ENCODE measurements around the gene PTH1R. TPM values are rescaled to one million over a fixed set of nuclear protein-coding genes. Genes with fewer than 3 reads are reported as not detected.

The PTH1R gene
- total RNA-seq, 1 experiment from 2014 or later = not detected

DNA sequence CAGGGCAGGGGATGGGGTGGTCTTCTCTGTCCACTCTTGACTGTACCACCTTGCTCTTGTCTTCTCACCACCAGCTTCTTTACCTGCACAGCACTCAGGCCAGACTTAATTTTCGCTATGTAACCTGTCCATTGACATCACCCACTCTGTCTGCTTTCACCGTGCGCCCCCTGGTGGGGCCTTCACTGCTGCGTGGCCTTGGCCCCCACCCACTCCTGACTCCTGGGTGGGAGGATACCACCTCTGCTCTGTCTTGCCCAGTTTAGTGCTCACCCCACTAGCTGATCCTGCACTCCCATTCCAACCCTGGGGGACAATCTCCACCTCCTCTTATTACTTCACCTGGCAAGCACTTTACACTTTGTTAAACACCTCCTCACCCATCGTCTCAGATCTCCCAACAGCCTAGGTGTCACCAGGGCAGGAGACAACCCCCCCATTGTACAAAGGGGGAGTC is 17.7 kb downstream of the PTH1R start:
- TF ChIP-seq, protein P1, sequence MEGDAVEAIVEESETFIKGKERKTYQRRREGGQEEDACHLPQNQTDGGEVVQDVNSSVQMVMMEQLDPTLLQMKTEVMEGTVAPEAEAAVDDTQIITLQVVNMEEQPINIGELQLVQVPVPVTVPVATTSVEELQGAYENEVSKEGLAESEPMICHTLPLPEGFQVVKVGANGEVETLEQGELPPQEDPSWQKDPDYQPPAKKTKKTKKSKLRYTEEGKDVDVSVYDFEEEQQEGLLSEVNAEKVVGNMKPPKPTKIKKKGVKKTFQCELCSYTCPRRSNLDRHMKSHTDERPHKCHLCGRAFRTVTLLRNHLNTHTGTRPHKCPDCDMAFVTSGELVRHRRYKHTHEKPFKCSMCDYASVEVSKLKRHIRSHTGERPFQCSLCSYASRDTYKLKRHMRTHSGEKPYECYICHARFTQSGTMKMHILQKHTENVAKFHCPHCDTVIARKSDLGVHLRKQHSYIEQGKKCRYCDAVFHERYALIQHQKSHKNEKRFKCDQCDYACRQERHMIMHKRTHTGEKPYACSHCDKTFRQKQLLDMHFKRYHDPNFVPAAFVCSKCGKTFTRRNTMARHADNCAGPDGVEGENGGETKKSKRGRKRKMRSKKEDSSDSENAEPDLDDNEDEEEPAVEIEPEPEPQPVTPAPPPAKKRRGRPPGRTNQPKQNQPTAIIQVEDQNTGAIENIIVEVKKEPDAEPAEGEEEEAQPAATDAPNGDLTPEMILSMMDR (IDR thresholded peaks at IDR 0.05; ENCODE audit: unreplicated experiment) = peak; percentile 89
- Mint-ChIP-seq H3K36me3 (ENCODE audit: insufficient read depth, unreplicated experiment) (peaks cover 9% of the 10 kb centered on the region), H3K27ac (ENCODE audit: unreplicated experiment) (no peak overlapping the region), H3K9me3 (ENCODE audit: low read depth, unreplicated experiment) (no peaks in the 10 kb centered on the region), H3K4me1 (ENCODE audit: low read depth, unreplicated experiment) (peaks cover 26% of the 10 kb centered on the region), H3K4me3 (ENCODE audit: low read depth, unreplicated experiment) (no peak overlapping the region), H3K27me3 (ENCODE audit: unreplicated experiment) (peaks cover 37% of the 10 kb centered on the region)
- peak; percentile 81 for DNase-seq
- CTCF ChIA-PET = interaction anchor here (0.6 to 2.2 kb wide), 8 partner anchors 9 to 354 kb away, joined by 3 to 16 read pairs (median 3); partner anchors contain the start of gene PTH1R
- intact Hi-C loops (cut with micrococcal nuclease; ENCODE audit: unreplicated experiment) = loop anchor here (1.0 to 5.0 kb wide), 2 partner anchors 33 to 190 kb away; partner anchors contain the start of gene MYL3
- BruUV-seq (replicated peaks) = no TSS peak

DNA sequence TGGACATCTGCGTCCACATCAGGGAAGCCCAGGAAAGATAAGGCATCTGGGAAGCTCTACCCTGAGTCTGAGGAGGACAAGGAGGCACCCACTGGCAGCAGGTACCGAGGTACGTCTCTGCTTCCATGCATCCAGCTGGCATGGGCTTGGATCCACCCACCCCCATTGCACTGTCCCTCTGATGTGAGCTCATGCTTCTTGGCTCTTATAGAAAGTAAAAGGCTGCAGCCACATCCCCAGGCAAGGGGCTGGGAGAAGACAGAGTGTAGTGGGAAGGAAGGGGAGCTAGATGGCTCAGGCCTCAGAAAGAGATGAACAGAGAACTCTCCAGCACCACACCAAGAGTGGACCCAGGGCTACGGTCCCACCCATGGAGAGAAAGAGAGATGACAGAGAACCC is 18.2 kb downstream of the PTH1R start:
- Mint-ChIP-seq H3K27me3 (ENCODE audit: unreplicated experiment) (peaks cover 34% of the 10 kb centered on the region), H3K9me3 (ENCODE audit: low read depth, unreplicated experiment) (no peaks in the 10 kb centered on the region), H3K36me3 (ENCODE audit: insufficient read depth, unreplicated experiment) (peaks cover 9% of the 10 kb centered on the region), H3K27ac (ENCODE audit: unreplicated experiment) (no peak overlapping the region), H3K4me1 (ENCODE audit: low read depth, unreplicated experiment) (peaks cover 26% of the 10 kb centered on the region), H3K4me3 (ENCODE audit: low read depth, unreplicated experiment) (no peak overlapping the region)
- TF ChIP-seq, protein P1 (IDR thresholded peaks at IDR 0.05; ENCODE audit: unreplicated experiment) = no peak
- CTCF ChIA-PET = interaction anchor here (1.1 to 2.2 kb wide), 3 partner anchors 14 to 232 kb away, joined by 3 to 16 read pairs (median 6); no protein-coding TSS in a partner anchor
- no TSS peak for BruUV-seq (replicated peaks)
- intact Hi-C loops (cut with micrococcal nuclease; ENCODE audit: unreplicated experiment) = loop anchor here (1.0 to 5.0 kb wide), 2 partner anchors 33 to 190 kb away; partner anchors contain the start of gene MYL3
- DNase-seq = no peak

DNA sequence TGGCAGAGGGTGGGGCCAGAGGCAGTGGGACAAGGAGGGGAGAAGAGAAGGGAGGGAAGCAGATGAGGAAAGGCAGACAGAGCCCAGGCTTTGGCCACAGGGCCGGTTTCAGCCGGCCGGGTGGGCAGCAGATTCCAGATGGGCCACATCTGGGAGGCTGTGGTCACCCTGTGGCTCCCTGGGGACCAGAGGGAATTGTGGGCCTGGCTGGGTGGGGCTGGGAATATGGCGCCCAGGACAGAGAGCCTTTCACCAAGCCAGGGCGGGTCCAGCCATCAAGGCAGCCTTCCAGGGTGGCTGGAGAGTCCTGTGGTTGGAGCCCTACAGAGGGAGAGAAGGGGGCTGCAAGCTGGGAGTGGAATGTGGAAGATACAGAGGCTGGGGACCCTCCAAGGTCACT is 18.9 kb downstream of the PTH1R start:
- TF ChIP-seq, protein P1 (IDR thresholded peaks at IDR 0.05; ENCODE audit: unreplicated experiment) = no peak
- H3K36me3 Mint-ChIP-seq (ENCODE audit: insufficient read depth, unreplicated experiment) = peaks cover 9% of the 10 kb centered on the region
- CTCF ChIA-PET = interaction anchor here (2.2 kb wide), 1 partner anchor 191 kb away, joined by 16 read pairs; no protein-coding TSS in a partner anchor
- no peak for DNase-seq
- peaks cover 22% of the 10 kb centered on the region for H3K4me1 Mint-ChIP-seq (ENCODE audit: low read depth, unreplicated experiment)
- BruUV-seq (replicated peaks) = no TSS peak
- H3K4me3 Mint-ChIP-seq (ENCODE audit: low read depth, unreplicated experiment) = no peak overlapping the region
- intact Hi-C loops (cut with micrococcal nuclease; ENCODE audit: unreplicated experiment) = loop anchor here (5.0 kb wide), 1 partner anchor 34 kb away; the partner anchor contains the start of gene MYL3
- peaks cover 27% of the 10 kb centered on the region for H3K27me3 Mint-ChIP-seq (ENCODE audit: unreplicated experiment)
- no peaks in the 10 kb centered on the region for H3K9me3 Mint-ChIP-seq (ENCODE audit: low read depth, unreplicated experiment)
- H3K27ac Mint-ChIP-seq (ENCODE audit: unreplicated experiment) = no peak overlapping the region

DNA sequence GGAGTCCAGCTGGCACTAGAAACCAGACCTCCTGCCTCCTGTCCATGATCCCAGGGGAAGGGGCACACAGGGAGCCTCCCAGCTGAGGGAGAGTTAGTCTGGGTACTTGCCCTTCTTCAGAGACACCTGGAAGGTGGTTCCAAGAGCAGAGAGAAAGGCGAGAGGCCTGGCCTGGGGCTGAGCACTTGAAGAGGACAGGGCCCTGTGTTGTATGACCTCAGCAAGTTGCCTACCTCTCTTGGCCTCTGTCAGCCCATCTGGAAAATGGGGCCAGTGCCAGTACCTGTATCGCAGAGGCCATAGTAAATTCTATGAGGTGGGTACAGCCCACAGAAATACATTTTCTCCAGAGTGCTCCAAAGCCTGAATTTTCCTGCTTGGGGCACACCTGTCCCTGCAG is 19.5 kb downstream of the PTH1R start:
- TF ChIP-seq, protein P1 (IDR thresholded peaks at IDR 0.05; ENCODE audit: unreplicated experiment) = no peak
- DNase-seq = no peak
- Mint-ChIP-seq H3K4me1 (ENCODE audit: low read depth, unreplicated experiment) (peaks cover 15% of the 10 kb centered on the region), H3K27ac (ENCODE audit: unreplicated experiment) (no peak overlapping the region), H3K36me3 (ENCODE audit: insufficient read depth, unreplicated experiment) (peaks cover 4% of the 10 kb centered on the region), H3K9me3 (ENCODE audit: low read depth, unreplicated experiment) (no peaks in the 10 kb centered on the region), H3K4me3 (ENCODE audit: low read depth, unreplicated experiment) (no peak overlapping the region), H3K27me3 (ENCODE audit: unreplicated experiment) (peaks cover 21% of the 10 kb centered on the region)
- CTCF ChIA-PET = no interaction called here
- no TSS peak for BruUV-seq (replicated peaks)
- intact Hi-C loops (cut with micrococcal nuclease; ENCODE audit: unreplicated experiment) = loop anchor here (5.0 kb wide), 1 partner anchor 35 kb away; the partner anchor contains the start of gene MYL3
